H1 (cell line): ENCODE results near the gene GPR176. TPM values are rescaled to one million over a fixed set of nuclear protein-coding genes. Genes with fewer than 3 reads are reported as not detected.

Experiments
- CTCF ChIA-PET: fragments of 300-600 bp; sonication (Branson Sonifier 250); formaldehyde crosslinking; loops from one replicate; lab custom pipeline; 2021; ENCODE audit not compliant: partially characterized antibody; lab: Charles Lee
- POLR2A ChIA-PET: fragments of 300-600 bp; sonication (Branson Sonifier 250); formaldehyde crosslinking; loops from one replicate; lab custom pipeline; 2021; ENCODE audit warnings: inconsistent platforms; ENCODE audit not compliant: partially characterized antibody; lab: Charles Lee
- DNase-seq, 2 experiments: peaks; one replicate each; pipeline versions ENCODE4 v3.0.0 to v3.0.0-alpha.2; 2010 to 2022; ENCODE audit warnings: low spot score in 2 of 2, low read depth in 1 of 2, mixed read lengths in 1 of 2
- FAIRE-seq: peaks from 2 replicates; lab custom pipeline; 2011; peaks lifted over from hg19 to GRCh38; lab: Jason Lieb, UNC
- H2AFZ ChIP-seq: 2 replicates; pipeline ENCODE4 v1.8.1; 2012; ENCODE audit warnings: low read length, inconsistent platforms
- H2AK5ac ChIP-seq: 2 replicates; pipeline ENCODE4 v1.6.1; 2013; ENCODE audit warnings: low read depth, low read length
- H2BK120ac ChIP-seq: replicated peaks from 2 replicates; pipeline ENCODE3; 2013; ENCODE audit warnings: low read depth, low read length, inconsistent platforms
- H2BK12ac ChIP-seq: 2 replicates; pipeline ENCODE4 v1.6.1; 2013; ENCODE audit warnings: low read depth, low read length
- H2BK15ac ChIP-seq: 2 replicates; pipeline ENCODE4 v1.6.1; 2013; ENCODE audit warnings: low read length
- H2BK20ac ChIP-seq: 2 replicates; pipeline ENCODE4 v1.6.1; 2013; ENCODE audit warnings: low read length
- H2BK5ac ChIP-seq: 2 replicates; pipeline ENCODE4 v1.6.1; 2013; ENCODE audit warnings: low read depth, low read length
- H3K14ac ChIP-seq: 2 replicates; pipeline ENCODE4 v1.6.1; 2013; ENCODE audit warnings: inconsistent platforms; ENCODE audit not compliant: insufficient read length
- H3K18ac ChIP-seq: 2 replicates; pipeline ENCODE4 v1.6.1; 2013; ENCODE audit warnings: low read length; ENCODE audit errors: extremely low read depth
- H3K23ac ChIP-seq: 2 replicates; pipeline ENCODE4 v1.6.1; 2013; ENCODE audit warnings: inconsistent platforms; ENCODE audit not compliant: insufficient read length
- H3K23me2 ChIP-seq: 2 replicates; pipeline ENCODE4 v1.6.1; 2013; ENCODE audit warnings: low read depth, low read length
- H3K27ac ChIP-seq: 2 replicates; pipeline ENCODE4 v1.6.1; 2011; ENCODE audit warnings: low read depth, low read length, inconsistent platforms
- H3K27me3 ChIP-seq, 4 experiments: replicated peaks in 1 of 4; 1 replicate in 1 of 4; 2 replicates in 3 of 4; pipeline versions ENCODE4 v1.6.1 to v1.8.1; 2011 to 2013; ENCODE audit warnings: low read length in 3 of 4, mild to moderate bottlenecking in 3 of 4, inconsistent platforms in 2 of 4, mixed read lengths in 2 of 4, moderate library complexity in 1 of 4; ENCODE audit not compliant: control insufficient read depth in 3 of 4, insufficient read depth in 3 of 4; ENCODE audit errors: extremely low read depth in 1 of 4
- H3K36me3 ChIP-seq, 4 experiments: 2 replicates each; pipeline versions ENCODE4 v1.6.1 to v1.8.1; 2011 to 2013; ENCODE audit warnings: mild to moderate bottlenecking in 4 of 4, low read length in 3 of 4, moderate library complexity in 2 of 4, control low read depth in 1 of 4, inconsistent platforms in 1 of 4; ENCODE audit not compliant: insufficient read depth in 4 of 4, control insufficient read depth in 2 of 4
- H3K4ac ChIP-seq: replicated peaks from 2 replicates; pipeline ENCODE3; 2013; ENCODE audit warnings: low read length, low read depth, mixed read lengths, inconsistent platforms; ENCODE audit not compliant: insufficient read length
- H3K4me1 ChIP-seq, 4 experiments: replicated peaks in 1 of 4; 1 replicate in 1 of 4; 2 replicates in 3 of 4; pipeline versions ENCODE4 v1.6.1 to v1.8.1; 2011 to 2013; ENCODE audit warnings: low read length in 3 of 4, inconsistent platforms in 2 of 4, mixed read lengths in 1 of 4; ENCODE audit not compliant: insufficient read depth in 4 of 4, control insufficient read depth in 3 of 4
- H3K4me2 ChIP-seq, 2 experiments: 2 replicates each; pipeline versions ENCODE4 v1.6.1 to v1.8.1; 2011 to 2013; ENCODE audit warnings: low read depth in 2 of 2, low read length in 2 of 2, control low read depth in 1 of 2, inconsistent platforms in 1 of 2, mild to moderate bottlenecking in 1 of 2; ENCODE audit not compliant: insufficient read depth in 1 of 2
- H3K4me3 ChIP-seq, 4 experiments: fragments of 200-600, 300-600 bp in 1 of 4; sonication (generic), shearing (Covaris generic), sonication (Bioruptor Twin) in 1 of 4; 2 replicates each; pipeline versions ENCODE4 v1.5.1 to v1.8.1; 2011 to 2016; ENCODE audit warnings: low read length in 4 of 4, low read depth in 3 of 4, control low read depth in 2 of 4, inconsistent platforms in 2 of 4, mild to moderate bottlenecking in 2 of 4, mixed read lengths in 1 of 4, moderate library complexity in 1 of 4; ENCODE audit not compliant: insufficient read depth in 2 of 4; ENCODE audit errors: extremely low read depth in 1 of 4
- H3K56ac ChIP-seq: replicated peaks from 2 replicates; pipeline ENCODE3; 2013; ENCODE audit warnings: low read depth, mild to moderate bottlenecking, mixed read lengths, low read length, inconsistent platforms; ENCODE audit not compliant: insufficient read length
- H3K79me1 ChIP-seq: 2 replicates; pipeline ENCODE4 v1.6.1; 2013; ENCODE audit warnings: low read depth, low read length, control low read depth
- H3K79me2 ChIP-seq, 2 experiments: 2 replicates each; pipeline versions ENCODE4 v1.6.1 to v1.8.1; 2012 to 2013; ENCODE audit warnings: low read length in 2 of 2, mild to moderate bottlenecking in 2 of 2, inconsistent platforms in 1 of 2; ENCODE audit not compliant: insufficient read depth in 2 of 2, control insufficient read depth in 1 of 2
- H3K9ac ChIP-seq, 4 experiments: replicated peaks in 1 of 4; 1 replicate in 1 of 4; 2 replicates in 3 of 4; pipeline versions ENCODE4 v1.6.1 to v1.8.1; 2011 to 2013; ENCODE audit warnings: low read depth in 3 of 4, low read length in 3 of 4, control low read depth in 2 of 4, mild to moderate bottlenecking in 2 of 4, moderate library complexity in 2 of 4, inconsistent platforms in 1 of 4; ENCODE audit errors: extremely low read depth in 1 of 4
- H3K9me3 ChIP-seq, 2 experiments: 2 replicates each; pipeline versions ENCODE4 v1.6.1 to v1.8.1; 2012 to 2013; ENCODE audit warnings: mild to moderate bottlenecking in 2 of 2, moderate library complexity in 2 of 2, control low read depth in 1 of 2, inconsistent platforms in 1 of 2, low read depth in 1 of 2, low read length in 1 of 2, mixed read lengths in 1 of 2; ENCODE audit not compliant: insufficient read depth in 2 of 2
- H4K20me1 ChIP-seq, 2 experiments: replicated peaks in 1 of 2; 2 replicates each; pipeline versions ENCODE3 to v1.8.1; 2011 to 2013; ENCODE audit warnings: inconsistent platforms in 2 of 2, low read length in 2 of 2, mild to moderate bottlenecking in 1 of 2; ENCODE audit not compliant: insufficient read depth in 2 of 2, control insufficient read depth in 1 of 2
- H4K5ac ChIP-seq: 2 replicates; pipeline ENCODE4 v1.6.1; 2013; ENCODE audit warnings: low read length, low read depth, mixed read lengths, inconsistent platforms; ENCODE audit not compliant: insufficient read length
- H4K8ac ChIP-seq: 2 replicates; pipeline ENCODE4 v1.8.0; 2013; ENCODE audit warnings: mild to moderate bottlenecking, moderate library complexity, low read length, inconsistent platforms; ENCODE audit not compliant: insufficient read depth; ENCODE audit errors: extremely low read depth
- H4K91ac ChIP-seq: replicated peaks from 2 replicates; pipeline ENCODE3; 2013; ENCODE audit warnings: low read length, mixed read lengths, inconsistent platforms; ENCODE audit not compliant: insufficient read length
- HDAC2 ChIP-seq, 2 experiments: fragments of 300-600 bp in 1 of 2; sonication (generic) in 1 of 2; IDR thresholded peaks; 2 replicates each; pipeline ENCODE4 v1.6.1; 2011 to 2012; ENCODE audit warnings: low read depth in 2 of 2, low read length in 2 of 2, mild to moderate bottlenecking in 2 of 2, moderate library complexity in 2 of 2, borderline replicate concordance in 1 of 2, inconsistent platforms in 1 of 2
- PHF8 ChIP-seq: fragments of 200-600 bp; sonication (generic); conservative IDR thresholded peaks from 2 replicates; pipeline ENCODE4 v1.7.1; 2012; ENCODE audit warnings: low read depth, mild to moderate bottlenecking, inconsistent platforms, low read length, moderate library complexity
- TAF7 ChIP-seq: optimal IDR thresholded peaks from 2 replicates; pipeline ENCODE3; 2011; ENCODE audit warnings: low read depth, mild to moderate bottlenecking, inconsistent platforms, low read length, moderate library complexity, borderline replicate concordance
- WGBS, 2 experiments: shearing (Covaris generic) in 1 of 2; methylation state at CpG; one replicate each; pipeline versions ENCODE4 v1.1.6 to v1.1.7; 2013 to 2015; ENCODE audit warnings: low lambda C conversion rate in 2 of 2, mixed read lengths in 2 of 2, inconsistent platforms in 1 of 2, low coverage in 1 of 2, missing lambda C conversion rate in 1 of 2; ENCODE audit not compliant: insufficient replicate concordance in 2 of 2, insufficient coverage in 1 of 2, insufficient read length in 1 of 2; ENCODE audit errors: extremely low coverage in 1 of 2, missing lambda C conversion rate in 1 of 2; 5-methylcytosine and 5-hydroxymethylcytosine counted together
- polyA plus RNA-seq, 7 experiments: library from polyadenylated mRNA; depleted of rRNA in 3 of 7; stranded (reverse) in 5 of 7; unstranded in 2 of 7; fragments of >200 nt in 5 of 7; fragments of 200-250 nt in 2 of 7; gene quantifications; 1 replicate in 5 of 7; 2 replicates in 1 of 7; 4 replicates in 1 of 7; pipeline versions ENCODE4 v1.2.1 to v1.2.3, GENCODE V29; 2011 to 2013; ENCODE audit warnings: missing spikeins in 2 of 7, mixed read lengths in 2 of 7
- total RNA-seq: library from RNA; stranded (reverse); fragmentation: NEBNext Ultra II Directional; extraction: Animal tissue kit (Norgen Biotek cat#: 25700); gene quantifications from 2 replicates; pipeline ENCODE4 v1.2.1, GENCODE V29; 2021

GPR176 gene
- total and polyA plus RNA-seq, 2 of the 8 experiments (the other 6 are each of a cell fraction or from before 2014, with no cell fraction given): 190 to 281 TPM

GRCh38 chr15:39776068-39776467, 144.0 kb downstream of the GPR176 start:
- no peaks in the 10 kb centered on the region for H3K27me3 ChIP-seq
- no peak overlapping the region for H2BK20ac ChIP-seq
- ChIA-PET CTCF (interaction anchor here (3.3 kb wide), 1 partner anchor 9 kb away, joined by 14 read pairs; no protein-coding TSS in a partner anchor), POLR2A (no interaction called here)
- peak overlapping the region; percentile 2 for H4K5ac ChIP-seq
- H2AFZ ChIP-seq: no peak overlapping the region
- H3K79me1 ChIP-seq: no peaks in the 10 kb centered on the region
- DNase-seq: no peak
- no peak overlapping the region for H2BK120ac ChIP-seq
- no peak overlapping the region for H3K9ac ChIP-seq
- no peaks in the 10 kb centered on the region for H4K20me1 ChIP-seq
- H4K8ac ChIP-seq: no peak overlapping the region
- H3K4me1 ChIP-seq: peaks cover 0 to 10% (median 4%) of the 10 kb centered on the region in 4 experiments; a peak in 4 of 7 replicates
- no peaks in the 10 kb centered on the region for H3K79me2 ChIP-seq
- no peak overlapping the region for H3K23ac ChIP-seq
- no peak overlapping the region for H3K14ac ChIP-seq
- no peak for FAIRE-seq
- no peak overlapping the region for H4K91ac ChIP-seq
- H2AK5ac ChIP-seq: no peak overlapping the region
- no peak overlapping the region for H3K4me2 ChIP-seq
- no peak overlapping the region for H2BK12ac ChIP-seq
- no peaks in the 10 kb centered on the region for H3K9me3 ChIP-seq
- H3K27ac ChIP-seq: no peak overlapping the region
- no peaks in the 10 kb centered on the region for H3K23me2 ChIP-seq
- H3K18ac ChIP-seq: no peak overlapping the region
- H3K4ac ChIP-seq: no peak overlapping the region
- no peak overlapping the region for H2BK15ac ChIP-seq
- no peak overlapping the region for H2BK5ac ChIP-seq
- H3K56ac ChIP-seq: no peak overlapping the region
- 93% methylated on average over 3 of the region's 4 CpGs; no CpG with 5 or more reads in 1 of the 2 experiments for WGBS, 2 experiments
- no peaks in the 10 kb centered on the region for H3K36me3 ChIP-seq
- no peak overlapping the region for H3K4me3 ChIP-seq
- TF ChIP-seq PHF8: no peak
- TF ChIP-seq HDAC2 (IDR thresholded peaks at IDR 0.05; ENCODE audit: borderline replicate concordance in 1 of 2, low read depth in 2 of 2, low read length in 2 of 2): no peak
- no peak for TF ChIP-seq TAF7
